ENCODE measurements around the gene IQGAP2.

The IQGAP2 gene

DNA sequence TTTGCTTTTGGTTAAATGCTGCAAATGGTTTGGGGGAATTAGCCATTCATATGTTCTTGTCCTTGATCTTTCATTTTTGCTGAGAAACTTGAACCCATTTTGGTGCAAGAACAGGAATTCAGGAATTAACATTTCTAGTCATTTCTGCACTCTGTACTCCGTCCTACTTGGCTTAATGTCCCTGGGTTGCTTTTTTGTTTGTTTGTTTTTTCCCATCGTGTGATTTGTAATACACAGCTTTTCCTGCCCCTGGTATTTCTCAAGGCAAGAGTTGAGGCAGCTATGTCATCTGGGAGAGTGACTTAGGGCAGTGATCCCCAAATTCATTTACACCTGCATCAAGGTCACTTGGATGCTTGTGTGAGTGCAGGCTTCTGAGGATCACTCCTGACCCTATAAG is 71.3 kb downstream of the IQGAP2 start:
- H3K27me3 ChIP-seq (ENCODE audit: control insufficient read depth, low read length) = no peaks in the 10 kb centered on the region
- no peaks in the 10 kb centered on the region for H3K9me3 ChIP-seq (ENCODE audit: control insufficient read depth, insufficient read depth, low read length)
- H3K36me3 ChIP-seq (ENCODE audit: control insufficient read depth, low read length) = no peaks in the 10 kb centered on the region
- H3F3A ChIP-seq (ENCODE audit: control insufficient read depth, insufficient read depth) = no peaks in the 10 kb centered on the region
- H3K4me2 ChIP-seq (ENCODE audit: low read length) = no peak overlapping the region
- no peaks in the 10 kb centered on the region for H4K20me1 ChIP-seq (ENCODE audit: control insufficient read depth, insufficient read depth, low read depth, low read length)
- no peak for TF ChIP-seq EZH2phosphoT487 (IDR thresholded peaks at IDR 0.05; ENCODE audit: borderline replicate concordance, low read length)
- TF ChIP-seq, protein P1, sequence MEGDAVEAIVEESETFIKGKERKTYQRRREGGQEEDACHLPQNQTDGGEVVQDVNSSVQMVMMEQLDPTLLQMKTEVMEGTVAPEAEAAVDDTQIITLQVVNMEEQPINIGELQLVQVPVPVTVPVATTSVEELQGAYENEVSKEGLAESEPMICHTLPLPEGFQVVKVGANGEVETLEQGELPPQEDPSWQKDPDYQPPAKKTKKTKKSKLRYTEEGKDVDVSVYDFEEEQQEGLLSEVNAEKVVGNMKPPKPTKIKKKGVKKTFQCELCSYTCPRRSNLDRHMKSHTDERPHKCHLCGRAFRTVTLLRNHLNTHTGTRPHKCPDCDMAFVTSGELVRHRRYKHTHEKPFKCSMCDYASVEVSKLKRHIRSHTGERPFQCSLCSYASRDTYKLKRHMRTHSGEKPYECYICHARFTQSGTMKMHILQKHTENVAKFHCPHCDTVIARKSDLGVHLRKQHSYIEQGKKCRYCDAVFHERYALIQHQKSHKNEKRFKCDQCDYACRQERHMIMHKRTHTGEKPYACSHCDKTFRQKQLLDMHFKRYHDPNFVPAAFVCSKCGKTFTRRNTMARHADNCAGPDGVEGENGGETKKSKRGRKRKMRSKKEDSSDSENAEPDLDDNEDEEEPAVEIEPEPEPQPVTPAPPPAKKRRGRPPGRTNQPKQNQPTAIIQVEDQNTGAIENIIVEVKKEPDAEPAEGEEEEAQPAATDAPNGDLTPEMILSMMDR (IDR thresholded peaks at IDR 0.05; ENCODE audit: low read depth, low read length, poor library complexity, severe bottlenecking) = no peak
- H3K27ac ChIP-seq (ENCODE audit: low read depth, low read length) = no peak overlapping the region
- no peak overlapping the region for H3K4me3 ChIP-seq (ENCODE audit: low read length)
- no peaks in the 10 kb centered on the region for H3K9me2 ChIP-seq (replicated peaks; ENCODE audit: control insufficient read depth, low read length)
- peaks cover 9% of the 10 kb centered on the region for H3K79me2 ChIP-seq (ENCODE audit: control insufficient read depth, low read length)
- H3K4me1 ChIP-seq (ENCODE audit: control insufficient read depth, low read length) = peaks cover 12% of the 10 kb centered on the region; the same call in 1 of the 2 replicates

DNA sequence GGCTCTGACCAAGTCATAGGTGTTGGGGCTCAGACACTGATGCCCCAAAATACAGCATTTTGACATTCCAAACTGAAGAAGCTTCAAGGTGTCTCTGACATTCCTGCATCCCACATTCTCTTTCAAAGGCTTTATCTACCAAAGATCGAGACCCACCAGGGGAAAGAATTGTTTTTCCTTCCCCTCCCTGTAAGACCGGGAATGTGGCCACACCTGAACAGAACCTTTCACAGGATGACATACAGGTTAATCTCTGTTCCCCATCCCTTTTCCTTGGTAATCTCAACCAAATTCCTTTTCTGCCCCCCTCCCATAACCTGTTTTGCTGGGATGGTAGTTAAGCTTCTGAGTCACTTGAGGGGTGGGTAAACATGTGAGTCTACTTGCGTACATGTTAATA is 72.3 kb downstream of the IQGAP2 start:
- no peak overlapping the region for H3K4me3 ChIP-seq (ENCODE audit: low read length)
- TF ChIP-seq, protein P1 (IDR thresholded peaks at IDR 0.05; ENCODE audit: low read depth, low read length, poor library complexity, severe bottlenecking) = no peak
- no peaks in the 10 kb centered on the region for H3K9me3 ChIP-seq (ENCODE audit: control insufficient read depth, insufficient read depth, low read length)
- H3K4me2 ChIP-seq (ENCODE audit: low read length) = no peak overlapping the region
- H3K79me2 ChIP-seq (ENCODE audit: control insufficient read depth, low read length) = peaks cover 16% of the 10 kb centered on the region
- H3K4me1 ChIP-seq (ENCODE audit: control insufficient read depth, low read length) = peaks cover 12% of the 10 kb centered on the region; the same call in 1 of the 2 replicates
- H3F3A ChIP-seq (ENCODE audit: control insufficient read depth, insufficient read depth) = no peaks in the 10 kb centered on the region
- H3K27me3 ChIP-seq (ENCODE audit: control insufficient read depth, low read length) = no peaks in the 10 kb centered on the region
- H3K27ac ChIP-seq (ENCODE audit: low read depth, low read length) = no peak overlapping the region
- H3K36me3 ChIP-seq (ENCODE audit: control insufficient read depth, low read length) = no peaks in the 10 kb centered on the region
- H3K9me2 ChIP-seq (replicated peaks; ENCODE audit: control insufficient read depth, low read length) = no peaks in the 10 kb centered on the region
- no peaks in the 10 kb centered on the region for H4K20me1 ChIP-seq (ENCODE audit: control insufficient read depth, insufficient read depth, low read depth, low read length)

DNA sequence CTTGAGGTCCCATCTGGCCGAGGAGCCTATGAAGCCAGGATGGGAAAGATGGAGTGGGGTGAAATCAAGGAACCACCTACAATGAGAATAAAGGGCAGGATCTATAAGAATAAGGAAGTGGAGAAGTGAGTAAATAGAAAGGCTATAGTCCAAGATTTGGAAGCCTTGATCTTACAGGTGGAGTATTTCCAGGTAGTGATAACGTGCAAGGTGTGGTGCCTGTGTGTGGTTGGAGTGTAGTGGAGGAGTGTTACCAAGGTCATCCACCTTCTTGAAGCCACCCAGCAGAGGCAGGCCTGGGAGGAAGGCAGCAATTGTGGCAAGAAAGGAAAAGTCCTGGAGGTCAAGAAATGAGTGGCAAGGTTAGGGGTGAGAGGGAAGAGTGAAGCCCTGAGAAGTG is 72.9 kb downstream of the IQGAP2 start:
- Histone ChIP-seq H3K27me3 (ENCODE audit: control insufficient read depth, low read length) (no peaks in the 10 kb centered on the region), H3K4me3 (ENCODE audit: low read length) (no peak overlapping the region), H3K79me2 (ENCODE audit: control insufficient read depth, low read length) (peaks cover 16% of the 10 kb centered on the region), H3K4me1 (ENCODE audit: control insufficient read depth, low read length) (peaks cover 12% of the 10 kb centered on the region; the same call in 1 of the 2 replicates), H4K20me1 (ENCODE audit: control insufficient read depth, insufficient read depth, low read depth, low read length) (no peaks in the 10 kb centered on the region), H3K9me3 (ENCODE audit: control insufficient read depth, insufficient read depth, low read length) (no peaks in the 10 kb centered on the region), H3K27ac (ENCODE audit: low read depth, low read length) (no peak overlapping the region), H3K4me2 (ENCODE audit: low read length) (no peak overlapping the region), H3K36me3 (ENCODE audit: control insufficient read depth, low read length) (no peaks in the 10 kb centered on the region), H3K9me2 (replicated peaks; ENCODE audit: control insufficient read depth, low read length) (no peaks in the 10 kb centered on the region), H3F3A (ENCODE audit: control insufficient read depth, insufficient read depth) (no peaks in the 10 kb centered on the region)
- TF ChIP-seq, protein P1 (IDR thresholded peaks at IDR 0.05; ENCODE audit: low read depth, low read length, poor library complexity, severe bottlenecking) = no peak
- TF ChIP-seq EZH2phosphoT487 (IDR thresholded peaks at IDR 0.05; ENCODE audit: borderline replicate concordance, low read length) = no peak

Data from DOHH2 (cell line).